Measurements from ENCODE around the gene CCBE1.
A peak's percentile ranks its signal among the peaks of the same experiment; 100 is the strongest.

Gene CCBE1

GRCh38 chr18:59735269-59735860, 38.1 kb upstream of the CCBE1 start:
- Histone ChIP-seq H3K9me3 (ENCODE audit: control insufficient read depth, low read length) (peaks cover 8% of the 10 kb centered on the region), H4K8ac (ENCODE audit: low read length) (no peak overlapping the region), H2AFZ (ENCODE audit: low read depth, low read length) (no peak overlapping the region), H3K23ac (ENCODE audit: low read length in 2 of 2) (no peak overlapping the region), H3K27ac (ENCODE audit: low read length, poor library complexity, severe bottlenecking) (no peak overlapping the region), H3K18ac (ENCODE audit: low read depth in 1 of 2, low read length in 2 of 2) (no peak overlapping the region), H3K14ac (ENCODE audit: low read length in 2 of 2) (no peak overlapping the region), H3K9ac (ENCODE audit: low read length) (no peak overlapping the region), H2BK12ac (ENCODE audit: low read length in 2 of 2) (no peak overlapping the region), H3K4me2 (ENCODE audit: low read length, poor library complexity, severe bottlenecking) (no peak overlapping the region), H2AK5ac (ENCODE audit: low read length, severe bottlenecking) (no peak overlapping the region), H2BK5ac (ENCODE audit: low read depth, low read length, poor library complexity, severe bottlenecking) (no peak overlapping the region), H2BK15ac (ENCODE audit: low read depth, poor library complexity, severe bottlenecking) (no peak overlapping the region), H2BK120ac (ENCODE audit: low read depth, low read length) (no peak overlapping the region), H3K27me3 (ENCODE audit: control insufficient read depth in 1 of 2, insufficient read depth in 1 of 2, low read length in 2 of 2) (no peaks in the 10 kb centered on the region), H3K79me1 (replicated peaks; ENCODE audit: low read length, poor library complexity, severe bottlenecking) (no peaks in the 10 kb centered on the region), H3K4me1 (ENCODE audit: control insufficient read depth, insufficient read depth, low read depth, low read length) (no peaks in the 10 kb centered on the region), H3K36me3 (ENCODE audit: control insufficient read depth in 1 of 2, insufficient read depth in 2 of 2, low read depth in 1 of 2, low read length in 2 of 2) (no peaks in the 10 kb centered on the region), H3K4ac (ENCODE audit: low read depth in 1 of 2, low read length in 2 of 2) (no peak overlapping the region), H4K91ac (ENCODE audit: low read length) (no peak overlapping the region), H3K4me3 (ENCODE audit: insufficient read depth in 1 of 2, low read depth in 1 of 2, low read length in 2 of 2) (no peak overlapping the region)
- no peak for DNase-seq
- no CpG with 5 or more reads among the region's 2 CpGs for WGBS

- Histone ChIP-seq H3K4me3 (ENCODE audit: insufficient read depth in 1 of 2, low read depth in 1 of 2, low read length in 2 of 2) (no peak overlapping the region), H3K4ac (ENCODE audit: low read depth in 1 of 2, low read length in 2 of 2) (no peak overlapping the region), H4K91ac (ENCODE audit: low read length) (no peak overlapping the region), H3K36me3 (ENCODE audit: control insufficient read depth in 1 of 2, insufficient read depth in 2 of 2, low read depth in 1 of 2, low read length in 2 of 2) (no peaks in the 10 kb centered on the region), H3K4me1 (ENCODE audit: control insufficient read depth, insufficient read depth, low read depth, low read length) (no peaks in the 10 kb centered on the region), H2BK12ac (ENCODE audit: low read length in 2 of 2) (no peak overlapping the region), H3K27me3 (ENCODE audit: control insufficient read depth in 1 of 2, insufficient read depth in 1 of 2, low read length in 2 of 2) (no peaks in the 10 kb centered on the region), H2AK5ac (ENCODE audit: low read length, severe bottlenecking) (no peak overlapping the region), H2BK5ac (ENCODE audit: low read depth, low read length, poor library complexity, severe bottlenecking) (no peak overlapping the region), H3K23ac (ENCODE audit: low read length in 2 of 2) (no peak overlapping the region), H3K18ac (ENCODE audit: low read depth in 1 of 2, low read length in 2 of 2) (no peak overlapping the region), H3K79me1 (replicated peaks; ENCODE audit: low read length, poor library complexity, severe bottlenecking) (no peaks in the 10 kb centered on the region), H2BK120ac (ENCODE audit: low read depth, low read length) (no peak overlapping the region), H4K8ac (ENCODE audit: low read length) (no peak overlapping the region), H3K4me2 (ENCODE audit: low read length, poor library complexity, severe bottlenecking) (no peak overlapping the region), H3K9ac (ENCODE audit: low read length) (no peak overlapping the region), H2BK15ac (ENCODE audit: low read depth, poor library complexity, severe bottlenecking) (no peak overlapping the region), H3K27ac (ENCODE audit: low read length, poor library complexity, severe bottlenecking) (no peak overlapping the region), H3K14ac (ENCODE audit: low read length in 2 of 2) (peak overlapping the region in 1 of 2 experiments; percentile 39), H3K9me3 (ENCODE audit: control insufficient read depth, low read length) (no peaks in the 10 kb centered on the region), H2AFZ (ENCODE audit: low read depth, low read length) (no peak overlapping the region)
- WGBS = 40% methylated on average over 1 of the region's 1 CpG
- peak; percentile 3 for DNase-seq
Observed at GRCh38 chr18:59733421-59733820, 36.2 kb upstream of the CCBE1 start.

GRCh38 chr18:59730896-59731295, 33.7 kb upstream of the CCBE1 start:
- no peaks in the 10 kb centered on the region for H3K27me3 ChIP-seq (ENCODE audit: control insufficient read depth in 1 of 2, insufficient read depth in 1 of 2, low read length in 2 of 2)
- H4K91ac ChIP-seq (ENCODE audit: low read length) = no peak overlapping the region
- H3K9me3 ChIP-seq (ENCODE audit: control insufficient read depth, low read length) = no peaks in the 10 kb centered on the region
- H2AFZ ChIP-seq (ENCODE audit: low read depth, low read length) = no peak overlapping the region
- H3K23ac ChIP-seq (ENCODE audit: low read length in 2 of 2) = no peak overlapping the region
- H3K36me3 ChIP-seq (ENCODE audit: control insufficient read depth in 1 of 2, insufficient read depth in 2 of 2, low read depth in 1 of 2, low read length in 2 of 2) = no peaks in the 10 kb centered on the region
- no peak overlapping the region for H2BK15ac ChIP-seq (ENCODE audit: low read depth, poor library complexity, severe bottlenecking)
- H3K18ac ChIP-seq (ENCODE audit: low read depth in 1 of 2, low read length in 2 of 2) = no peak overlapping the region
- H3K9ac ChIP-seq (ENCODE audit: low read length) = no peak overlapping the region
- no peaks in the 10 kb centered on the region for H3K79me1 ChIP-seq (replicated peaks; ENCODE audit: low read length, poor library complexity, severe bottlenecking)
- H2BK12ac ChIP-seq (ENCODE audit: low read length in 2 of 2) = no peak overlapping the region
- no peak overlapping the region for H2BK5ac ChIP-seq (ENCODE audit: low read depth, low read length, poor library complexity, severe bottlenecking)
- no peaks in the 10 kb centered on the region for H3K4me1 ChIP-seq (ENCODE audit: control insufficient read depth, insufficient read depth, low read depth, low read length)
- H2AK5ac ChIP-seq (ENCODE audit: low read length, severe bottlenecking) = no peak overlapping the region
- H2BK120ac ChIP-seq (ENCODE audit: low read depth, low read length) = no peak overlapping the region
- no peak for DNase-seq
- H3K4me2 ChIP-seq (ENCODE audit: low read length, poor library complexity, severe bottlenecking) = no peak overlapping the region
- H4K8ac ChIP-seq (ENCODE audit: low read length) = no peak overlapping the region
- no peak overlapping the region for H3K4me3 ChIP-seq (ENCODE audit: insufficient read depth in 1 of 2, low read depth in 1 of 2, low read length in 2 of 2)
- no peak overlapping the region for H3K27ac ChIP-seq (ENCODE audit: low read length, poor library complexity, severe bottlenecking)
- H3K14ac ChIP-seq (ENCODE audit: low read length in 2 of 2) = no peak overlapping the region
- H3K4ac ChIP-seq (ENCODE audit: low read depth in 1 of 2, low read length in 2 of 2) = no peak overlapping the region
- 80% methylated on average over 1 of the region's 1 CpG for WGBS

- H3K27ac ChIP-seq (ENCODE audit: low read length, poor library complexity, severe bottlenecking) = no peak overlapping the region
- H3K36me3 ChIP-seq (ENCODE audit: control insufficient read depth in 1 of 2, insufficient read depth in 2 of 2, low read depth in 1 of 2, low read length in 2 of 2) = no peaks in the 10 kb centered on the region
- no peaks in the 10 kb centered on the region for H3K79me1 ChIP-seq (replicated peaks; ENCODE audit: low read length, poor library complexity, severe bottlenecking)
- no peak overlapping the region for H2AK5ac ChIP-seq (ENCODE audit: low read length, severe bottlenecking)
- H2BK5ac ChIP-seq (ENCODE audit: low read depth, low read length, poor library complexity, severe bottlenecking) = no peak overlapping the region
- no peak overlapping the region for H2BK12ac ChIP-seq (ENCODE audit: low read length in 2 of 2)
- no peak overlapping the region for H2AFZ ChIP-seq (ENCODE audit: low read depth, low read length)
- H4K8ac ChIP-seq (ENCODE audit: low read length) = no peak overlapping the region
- H3K4me1 ChIP-seq (ENCODE audit: control insufficient read depth, insufficient read depth, low read depth, low read length) = no peaks in the 10 kb centered on the region
- H3K23ac ChIP-seq (ENCODE audit: low read length in 2 of 2) = no peak overlapping the region
- no peak for DNase-seq
- H2BK120ac ChIP-seq (ENCODE audit: low read depth, low read length) = no peak overlapping the region
- no peaks in the 10 kb centered on the region for H3K9me3 ChIP-seq (ENCODE audit: control insufficient read depth, low read length)
- H3K4ac ChIP-seq (ENCODE audit: low read depth in 1 of 2, low read length in 2 of 2) = no peak overlapping the region
- no peak overlapping the region for H3K9ac ChIP-seq (ENCODE audit: low read length)
- WGBS = 93% methylated on average over 3 of the region's 3 CpGs
- no peak overlapping the region for H3K14ac ChIP-seq (ENCODE audit: low read length in 2 of 2)
- no peak overlapping the region for H3K4me3 ChIP-seq (ENCODE audit: insufficient read depth in 1 of 2, low read depth in 1 of 2, low read length in 2 of 2)
- no peak overlapping the region for H3K18ac ChIP-seq (ENCODE audit: low read depth in 1 of 2, low read length in 2 of 2)
- no peak overlapping the region for H2BK15ac ChIP-seq (ENCODE audit: low read depth, poor library complexity, severe bottlenecking)
- no peak overlapping the region for H4K91ac ChIP-seq (ENCODE audit: low read length)
- no peak overlapping the region for H3K4me2 ChIP-seq (ENCODE audit: low read length, poor library complexity, severe bottlenecking)
- H3K27me3 ChIP-seq (ENCODE audit: control insufficient read depth in 1 of 2, insufficient read depth in 1 of 2, low read length in 2 of 2) = no peaks in the 10 kb centered on the region
Observed at GRCh38 chr18:59729781-59730180, 32.6 kb upstream of the CCBE1 start.

All from mesenchymal stem cell (in vitro differentiated cells and primary cell).